ENCODE data around the gene NR6A1. TPM values are rescaled to one million over a fixed set of nuclear protein-coding genes. Genes with fewer than 3 reads are reported as not detected.

The NR6A1 gene
- total and polyA plus RNA-seq, 2 experiments from 2014 or later, result 44.2 to 139 TPM

GRCh38 chr9:124618476-124618875, 152.6 kb downstream of the NR6A1 start:
- Histone ChIP-seq H3F3A (replicated peaks; ENCODE audit: low read depth) (0 out of 2 replicates have a peak, but pooled peaks cover 5% of the 10 kb centered on the region), H3K27ac (ENCODE audit: low read depth) (no peak overlapping the region), H3K4me2 (no peak overlapping the region), H3K4me1 (ENCODE audit: insufficient read depth) (peaks cover 57% of the 10 kb centered on the region), H3K9me2 (ENCODE audit: insufficient read depth) (no peaks in the 10 kb centered on the region), H3K4me3 (no peak overlapping the region), H3K27me3 (ENCODE audit: insufficient read depth) (no peaks in the 10 kb centered on the region), H2AFZ (no peak overlapping the region), H4K20me1 (replicated peaks; ENCODE audit: insufficient read depth) (no peaks in the 10 kb centered on the region), H3K79me2 (replicated peaks; ENCODE audit: insufficient read depth) (peaks cover 3% of the 10 kb centered on the region; the same call in 1 of the 2 replicates), H3K36me3 (ENCODE audit: insufficient read depth) (no peaks in the 10 kb centered on the region)
- ATAC-seq (no peak), DNase-seq (ENCODE audit: low spot score) (no peak)
- no peaks in the 10 kb centered on the region for H3K36me3 Mint-ChIP-seq (ENCODE audit: low read depth)
- H3K4me3 Mint-ChIP-seq, result no peak overlapping the region
- no peaks in the 10 kb centered on the region for H3K9me3 Mint-ChIP-seq
- H3K4me1 Mint-ChIP-seq, result peaks cover 60% of the 10 kb centered on the region
- H3K27ac Mint-ChIP-seq, result peak overlapping the region; percentile 15
- TF ChIP-seq REST (IDR thresholded peaks at IDR 0.05; ENCODE audit: unreplicated experiment) (no peak), ZNF114 (CRISPR knock-in tag; IDR thresholded peaks at IDR 0.05) (no peak), ZNF331 (CRISPR knock-in tag; IDR thresholded peaks at IDR 0.05; ENCODE audit: low read depth) (no peak), ETS1 (IDR thresholded peaks at IDR 0.05) (no peak), ZNF462 (CRISPR knock-in tag; IDR thresholded peaks at IDR 0.05) (no peak), CREB1 (CRISPR knock-in tag; IDR thresholded peaks at IDR 0.05; ENCODE audit: low read depth) (no peak), JUNB (IDR thresholded peaks at IDR 0.05; ENCODE audit: unreplicated experiment) (no peak), EZH2 (IDR thresholded peaks at IDR 0.05; ENCODE audit: low read depth, unreplicated experiment) (no peak), NANOG (IDR thresholded peaks at IDR 0.05; ENCODE audit: borderline replicate concordance) (no peak), EZH2phosphoT487 (IDR thresholded peaks at IDR 0.05; ENCODE audit: unreplicated experiment) (no peak), CTCF (conservative IDR thresholded peaks at IDR 0.05; ENCODE audit: low read depth in 2 of 2) (no peak), POLR2AphosphoS5 (IDR thresholded peaks at IDR 0.05; ENCODE audit: low read depth) (no peak), STAT1 (IDR thresholded peaks at IDR 0.05; ENCODE audit: unreplicated experiment) (no peak)
- peaks cover 2% of the 10 kb centered on the region for H3K27me3 Mint-ChIP-seq (ENCODE audit: insufficient read depth, low read depth, poor library complexity)
